Activated CD8-positive, alpha-beta memory T cell treated with anti-CD3 and anti-CD28 coated beads, Interleukin-2, amount 50 U/mL, for 1 hour (primary cell): ENCODE results near the gene B3GNT9.

ENCODE experiments used
- DNase-seq: peaks from one replicate; pipeline ENCODE4 v3.0.0-alpha.2; 2020; ENCODE audit errors: extremely low read depth

Gene B3GNT9

GRCh38 chr16:67166598-67167168, 15.9 kb upstream of the B3GNT9 start:
- no peak for DNase-seq

GRCh38 chr16:67166110-67166547, 15.3 kb upstream of the B3GNT9 start:
- DNase-seq: no peak

- DNase-seq: no peak
These were observed 14.6 kb upstream of the B3GNT9 start for GRCh38 chr16:67165121-67166078.

- no peak for DNase-seq
These were observed 13.8 kb upstream of the B3GNT9 start, which contains the start of gene HSF4 for GRCh38 chr16:67164599-67165061. Gene HSF4 (plus strand): TSS chr16:67164745. CDS start chr16:67164812, 67 bp downstream.

GRCh38 chr16:67163999-67164558, 13.3 kb upstream of the B3GNT9 start:
- no peak for DNase-seq

GRCh38 chr16:67163164-67163998, 12.6 kb upstream of the B3GNT9 start:
- DNase-seq: no peak

- DNase-seq: no peak
These were observed 11.8 kb upstream of the B3GNT9 start for GRCh38 chr16:67162506-67163163.

GRCh38 chr16:67161595-67162058, 10.8 kb upstream of the B3GNT9 start:
- DNase-seq: no peak

- no peak for DNase-seq
These were observed 8.1 kb upstream of the B3GNT9 start for GRCh38 chr16:67158637-67159600.

GRCh38 chr16:67157892-67158635, 7.3 kb upstream of the B3GNT9 start:
- DNase-seq: no peak

- DNase-seq: no peak
These were observed 6.4 kb upstream of the B3GNT9 start for GRCh38 chr16:67157106-67157748.

- no peak for DNase-seq
These were observed 5.5 kb upstream of the B3GNT9 start for GRCh38 chr16:67156143-67156844.

GRCh38 chr16:67155295-67156142, 4.7 kb upstream of the B3GNT9 start:
- no peak for DNase-seq

GRCh38 chr16:67154578-67155294, 3.9 kb upstream of the B3GNT9 start:
- DNase-seq: no peak

- DNase-seq: no peak
These were observed 766 bp upstream of the B3GNT9 start for GRCh38 chr16:67151431-67152097.
